ENCODE measurements around the gene PDE4A.
A peak's percentile ranks its signal among the peaks of the same experiment; 100 is the strongest.

PDE4A gene

DNA sequence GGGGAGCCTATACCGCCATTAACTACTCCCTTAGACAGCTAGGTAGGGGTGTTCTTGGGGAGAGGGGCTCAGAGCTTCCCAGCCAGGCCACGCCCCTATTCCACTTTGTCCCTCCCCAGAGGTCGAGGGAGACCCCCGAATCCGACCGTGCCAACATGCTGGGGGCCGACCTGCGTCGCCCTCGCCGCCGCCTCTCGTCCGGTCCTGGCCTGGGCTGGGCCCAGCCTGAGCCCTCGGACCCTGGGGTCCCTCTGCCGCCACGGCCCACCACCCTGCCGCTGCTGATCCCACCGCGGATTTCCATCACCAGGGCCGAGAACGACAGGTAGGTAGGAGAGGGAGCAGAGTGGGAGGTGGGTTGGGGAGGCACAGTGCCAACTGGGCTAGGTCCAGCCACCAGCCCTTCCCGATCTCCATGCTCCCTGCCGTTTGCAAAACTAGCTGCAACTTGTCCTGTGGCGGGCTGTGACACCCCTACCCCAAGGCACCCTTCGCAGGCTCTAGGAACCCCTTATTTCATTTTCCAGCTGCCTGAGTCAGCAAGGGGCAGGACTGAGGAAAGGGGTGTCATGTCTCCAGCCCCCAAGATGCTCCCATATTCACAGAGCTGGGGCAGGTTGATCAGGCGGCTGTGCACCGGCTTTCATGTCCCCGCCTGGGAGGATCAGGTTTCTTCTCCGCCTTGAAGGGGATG lies 2.6 kb upstream of the PDE4A start:
- no CpG with 5 or more reads among the region's 30 CpGs for WGBS, 2 donors (ENCODE audit: extremely low coverage in 2 of 2, insufficient read length in 2 of 2, insufficient replicate concordance in 1 of 2)
- H3K4me2 ChIP-seq (ENCODE audit: insufficient read depth, low read length, poor library complexity, severe bottlenecking), result peak overlapping the region; percentile 64
- H2AK5ac ChIP-seq (ENCODE audit: low read depth, low read length), result peak overlapping the region; percentile 90
- peak overlapping the region; percentile 23 for H4K8ac ChIP-seq (ENCODE audit: low read depth, low read length)
- no peak overlapping the region for H2BK120ac ChIP-seq (ENCODE audit: low read depth, low read length)
- no peak for DNase-seq (ENCODE audit: low spot score)
- H3K4ac ChIP-seq (ENCODE audit: low read length), result no peak overlapping the region
- H3K79me1 ChIP-seq (ENCODE audit: low read depth, low read length), result no peaks in the 10 kb centered on the region
- peak overlapping the region; percentile 71 for H3K27ac ChIP-seq (replicated peaks; ENCODE audit: low read length)
- peak overlapping the region; percentile 22 for H3K23ac ChIP-seq (ENCODE audit: low read depth, low read length, poor library complexity)
- peaks cover 4 to 5% of the 10 kb centered on the region in 2 donors for H3K9me3 ChIP-seq (replicated peaks in 1 of 2; ENCODE audit: control insufficient read depth in 2 of 2, insufficient read depth in 1 of 2, low read depth in 1 of 2, low read length in 2 of 2)
- peak overlapping the region; percentile 96 for H2BK15ac ChIP-seq (ENCODE audit: low read length)
- H3K14ac ChIP-seq (ENCODE audit: low read length), result no peak overlapping the region
- peaks cover 18 to 37% of the 10 kb centered on the region in 2 donors for H3K4me1 ChIP-seq (ENCODE audit: control insufficient read depth in 2 of 2, insufficient read depth in 1 of 2, low read depth in 1 of 2, low read length in 2 of 2)
- peak overlapping the region; percentile 99 for H2BK12ac ChIP-seq (ENCODE audit: low read length)
- H2AFZ ChIP-seq (ENCODE audit: low read length), result peak overlapping the region; percentile 80
- H3K27me3 ChIP-seq (ENCODE audit: control insufficient read depth in 3 of 3, insufficient read depth in 3 of 3, low read depth in 1 of 3, low read length in 3 of 3), result peaks cover 11 to 56% (median 47%) of the 10 kb centered on the region in 3 experiments
- no peak overlapping the region for H2BK5ac ChIP-seq (ENCODE audit: low read length)
- no peak overlapping the region for H4K91ac ChIP-seq (ENCODE audit: low read depth, low read length, poor library complexity)
- peak overlapping the region; percentile 36 for H3K9ac ChIP-seq (ENCODE audit: low read depth, low read length, poor library complexity)
- peak overlapping the region; percentile 92 for H3K18ac ChIP-seq (ENCODE audit: low read length)
- H3K4me3 ChIP-seq (ENCODE audit: low read length in 2 of 2), result peak overlapping the region in 1 of 2 donors; percentile 64
- no peaks in the 10 kb centered on the region for H3K36me3 ChIP-seq (replicated peaks in 1 of 2; ENCODE audit: control insufficient read depth in 2 of 2, insufficient read depth in 2 of 2, low read length in 2 of 2)

GRCh38 chr19:10418235-10418484 lies 2.2 kb upstream of the PDE4A start:
- no peak for DNase-seq (ENCODE audit: low spot score)
- Histone ChIP-seq H3K4ac (ENCODE audit: low read length) (no peak overlapping the region), H2AFZ (ENCODE audit: low read length) (peak overlapping the region; percentile 80), H3K9me3 (replicated peaks in 1 of 2; ENCODE audit: control insufficient read depth in 2 of 2, insufficient read depth in 1 of 2, low read depth in 1 of 2, low read length in 2 of 2) (peaks cover 4 to 5% of the 10 kb centered on the region in 2 donors), H3K4me2 (ENCODE audit: insufficient read depth, low read length, poor library complexity, severe bottlenecking) (peak overlapping the region; percentile 64), H3K14ac (ENCODE audit: low read length) (no peak overlapping the region), H3K79me1 (ENCODE audit: low read depth, low read length) (no peaks in the 10 kb centered on the region), H4K8ac (ENCODE audit: low read depth, low read length) (no peak overlapping the region), H2BK5ac (ENCODE audit: low read length) (no peak overlapping the region), H2BK15ac (ENCODE audit: low read length) (no peak overlapping the region), H3K27me3 (ENCODE audit: control insufficient read depth in 3 of 3, insufficient read depth in 3 of 3, low read depth in 1 of 3, low read length in 3 of 3) (peaks cover 11 to 59% (median 49%) of the 10 kb centered on the region in 3 experiments), H3K36me3 (replicated peaks in 1 of 2; ENCODE audit: control insufficient read depth in 2 of 2, insufficient read depth in 2 of 2, low read length in 2 of 2) (no peaks in the 10 kb centered on the region), H3K18ac (ENCODE audit: low read length) (no peak overlapping the region), H4K91ac (ENCODE audit: low read depth, low read length, poor library complexity) (no peak overlapping the region), H2AK5ac (ENCODE audit: low read depth, low read length) (no peak overlapping the region), H3K27ac (replicated peaks; ENCODE audit: low read length) (peak overlapping the region; percentile 71), H3K4me1 (ENCODE audit: control insufficient read depth in 2 of 2, insufficient read depth in 1 of 2, low read depth in 1 of 2, low read length in 2 of 2) (peaks cover 18 to 37% of the 10 kb centered on the region in 2 donors), H3K4me3 (ENCODE audit: low read length in 2 of 2) (no peak overlapping the region), H3K9ac (ENCODE audit: low read depth, low read length, poor library complexity) (no peak overlapping the region), H2BK120ac (ENCODE audit: low read depth, low read length) (no peak overlapping the region), H3K23ac (ENCODE audit: low read depth, low read length, poor library complexity) (no peak overlapping the region), H2BK12ac (ENCODE audit: low read length) (no peak overlapping the region)
- WGBS, 2 donors (ENCODE audit: extremely low coverage in 2 of 2, insufficient read length in 2 of 2, insufficient replicate concordance in 1 of 2), result no CpG with 5 or more reads among the region's 3 CpGs

DNA sequence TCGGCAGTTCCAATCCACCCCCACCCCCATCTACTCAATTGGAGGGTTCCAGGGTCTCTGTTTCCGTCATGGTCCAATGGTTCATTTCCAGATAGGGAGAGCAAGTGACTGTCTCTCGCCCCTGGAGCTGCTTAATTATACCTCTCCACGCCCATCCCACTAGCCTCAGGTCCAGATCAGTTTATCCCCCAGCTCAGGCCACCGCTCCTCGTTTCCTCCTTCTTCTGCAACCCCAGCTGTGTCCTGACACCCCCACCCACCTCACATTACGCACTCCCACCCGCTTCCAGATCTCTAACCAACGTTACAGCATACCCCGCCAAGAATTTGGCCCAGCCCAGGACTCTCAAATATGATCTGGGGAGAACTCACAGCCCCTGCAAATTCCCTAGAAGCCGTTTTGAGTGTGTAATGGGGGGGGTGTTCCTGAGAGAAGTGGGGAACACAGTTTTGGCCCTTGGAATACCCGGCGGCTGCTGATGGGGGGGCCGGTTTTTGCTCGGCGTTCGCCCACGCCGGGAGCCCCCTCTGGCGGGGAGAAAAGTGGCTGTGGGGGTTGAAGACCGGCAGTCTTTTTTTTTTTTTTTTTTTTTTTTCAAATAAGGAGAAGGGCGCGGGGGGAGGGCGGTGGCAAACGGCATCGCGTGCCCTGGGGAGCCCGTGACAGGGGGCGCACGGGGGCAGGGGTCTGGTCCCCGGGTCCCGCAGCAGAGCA lies 1.7 kb upstream of the PDE4A start:
- no peak overlapping the region for H3K9ac ChIP-seq (ENCODE audit: low read depth, low read length, poor library complexity)
- H3K4ac ChIP-seq (ENCODE audit: low read length), result no peak overlapping the region
- peak overlapping the region; percentile 94 for H3K4me2 ChIP-seq (ENCODE audit: insufficient read depth, low read length, poor library complexity, severe bottlenecking)
- no peak overlapping the region for H2BK12ac ChIP-seq (ENCODE audit: low read length)
- H2BK5ac ChIP-seq (ENCODE audit: low read length), result no peak overlapping the region
- no peak overlapping the region for H4K8ac ChIP-seq (ENCODE audit: low read depth, low read length)
- no peak overlapping the region for H2BK120ac ChIP-seq (ENCODE audit: low read depth, low read length)
- no peak overlapping the region for H4K91ac ChIP-seq (ENCODE audit: low read depth, low read length, poor library complexity)
- H3K36me3 ChIP-seq (replicated peaks in 1 of 2; ENCODE audit: control insufficient read depth in 2 of 2, insufficient read depth in 2 of 2, low read length in 2 of 2), result no peaks in the 10 kb centered on the region
- no CpG with 5 or more reads among the region's 32 CpGs for WGBS, 2 donors (ENCODE audit: extremely low coverage in 2 of 2, insufficient read length in 2 of 2, insufficient replicate concordance in 1 of 2)
- peaks cover 4 to 5% of the 10 kb centered on the region in 2 donors for H3K9me3 ChIP-seq (replicated peaks in 1 of 2; ENCODE audit: control insufficient read depth in 2 of 2, insufficient read depth in 1 of 2, low read depth in 1 of 2, low read length in 2 of 2)
- peaks cover 11 to 63% (median 54%) of the 10 kb centered on the region in 3 experiments for H3K27me3 ChIP-seq (ENCODE audit: control insufficient read depth in 3 of 3, insufficient read depth in 3 of 3, low read depth in 1 of 3, low read length in 3 of 3)
- H2AK5ac ChIP-seq (ENCODE audit: low read depth, low read length), result no peak overlapping the region
- H3K4me1 ChIP-seq (ENCODE audit: control insufficient read depth in 2 of 2, insufficient read depth in 1 of 2, low read depth in 1 of 2, low read length in 2 of 2), result peaks cover 18 to 37% of the 10 kb centered on the region in 2 donors
- peak overlapping the region; percentile 90 for H3K18ac ChIP-seq (ENCODE audit: low read length)
- peak overlapping the region in 1 of 2 donors; percentile 50 for H3K4me3 ChIP-seq (ENCODE audit: low read length in 2 of 2)
- peak overlapping the region; percentile 90 for H2BK15ac ChIP-seq (ENCODE audit: low read length)
- H3K14ac ChIP-seq (ENCODE audit: low read length), result no peak overlapping the region
- H3K23ac ChIP-seq (ENCODE audit: low read depth, low read length, poor library complexity), result no peak overlapping the region
- H3K27ac ChIP-seq (replicated peaks; ENCODE audit: low read length), result peak overlapping the region; percentile 28
- DNase-seq (ENCODE audit: low spot score), result peak; percentile 62
- H2AFZ ChIP-seq (ENCODE audit: low read length), result peak overlapping the region; percentile 80
- H3K79me1 ChIP-seq (ENCODE audit: low read depth, low read length), result no peaks in the 10 kb centered on the region

GRCh38 chr19:10419200-10419645 lies 1.1 kb upstream of the PDE4A start:
- peak overlapping the region; percentile 45 to 78 for H3K4me3 ChIP-seq (ENCODE audit: low read length in 2 of 2)
- H3K9me3 ChIP-seq (replicated peaks in 1 of 2; ENCODE audit: control insufficient read depth in 2 of 2, insufficient read depth in 1 of 2, low read depth in 1 of 2, low read length in 2 of 2), result peaks cover 4 to 5% of the 10 kb centered on the region in 2 donors
- H3K27me3 ChIP-seq (ENCODE audit: control insufficient read depth in 3 of 3, insufficient read depth in 3 of 3, low read depth in 1 of 3, low read length in 3 of 3), result peaks cover 11 to 69% (median 55%) of the 10 kb centered on the region in 3 experiments
- no peaks in the 10 kb centered on the region for H3K36me3 ChIP-seq (replicated peaks in 1 of 2; ENCODE audit: control insufficient read depth in 2 of 2, insufficient read depth in 2 of 2, low read length in 2 of 2)
- H4K8ac ChIP-seq (ENCODE audit: low read depth, low read length), result no peak overlapping the region
- no CpG with 5 or more reads among the region's 40 CpGs for WGBS, 2 donors (ENCODE audit: extremely low coverage in 2 of 2, insufficient read length in 2 of 2, insufficient replicate concordance in 1 of 2)
- DNase-seq (ENCODE audit: low spot score), result no peak
- no peak overlapping the region for H4K91ac ChIP-seq (ENCODE audit: low read depth, low read length, poor library complexity)
- peak overlapping the region; percentile 68 for H2AK5ac ChIP-seq (ENCODE audit: low read depth, low read length)
- peak overlapping the region; percentile 36 for H2BK5ac ChIP-seq (ENCODE audit: low read length)
- peak overlapping the region; percentile 80 for H2AFZ ChIP-seq (ENCODE audit: low read length)
- H2BK120ac ChIP-seq (ENCODE audit: low read depth, low read length), result no peak overlapping the region
- H3K4me2 ChIP-seq (ENCODE audit: insufficient read depth, low read length, poor library complexity, severe bottlenecking), result peak overlapping the region; percentile 94
- H3K79me1 ChIP-seq (ENCODE audit: low read depth, low read length), result no peaks in the 10 kb centered on the region
- H3K4ac ChIP-seq (ENCODE audit: low read length), result no peak overlapping the region
- peak overlapping the region; percentile 31 for H3K9ac ChIP-seq (ENCODE audit: low read depth, low read length, poor library complexity)
- H3K18ac ChIP-seq (ENCODE audit: low read length), result peak overlapping the region; percentile 90
- peaks cover 18 to 37% of the 10 kb centered on the region in 2 donors for H3K4me1 ChIP-seq (ENCODE audit: control insufficient read depth in 2 of 2, insufficient read depth in 1 of 2, low read depth in 1 of 2, low read length in 2 of 2)
- H3K23ac ChIP-seq (ENCODE audit: low read depth, low read length, poor library complexity), result no peak overlapping the region
- H3K27ac ChIP-seq (replicated peaks; ENCODE audit: low read length), result no peak overlapping the region
- peak overlapping the region; percentile 90 for H2BK15ac ChIP-seq (ENCODE audit: low read length)
- H2BK12ac ChIP-seq (ENCODE audit: low read length), result peak overlapping the region; percentile 50
- H3K14ac ChIP-seq (ENCODE audit: low read length), result peak overlapping the region; percentile 44
